ENCODE data around the gene VPS13C.

GRCh38 chr15:62083194-62084154 lies 23.2 kb upstream of the VPS13C start:
- TF ChIP-seq CTCF (IDR thresholded peaks at IDR 0.05 in 2 of 3, conservative IDR thresholded peaks at IDR 0.05 in 1 of 3; ENCODE audit: borderline replicate concordance in 1 of 3, insufficient read depth in 1 of 3, low read depth in 2 of 3, low read length in 2 of 3) (no peak), EGR1 (IDR thresholded peaks at IDR 0.05; ENCODE audit: low read depth) (no peak)
